Stimulated activated CD4-positive, alpha-beta T cell treated with anti-CD3 and anti-CD28 coated beads, Interleukin-12 subunit alpha, Interleukin-12 subunit beta, amount 100 ng/mL, for 24 hours (primary cell): Measurements from ENCODE around the gene LRCH1.

Source experiments
- DNase-seq, 2 experiments: peaks; one replicate each; pipeline ENCODE4 v3.0.0-alpha.2; 2020; ENCODE audit warnings: low read depth in 2 of 2

The LRCH1 gene

DNA sequence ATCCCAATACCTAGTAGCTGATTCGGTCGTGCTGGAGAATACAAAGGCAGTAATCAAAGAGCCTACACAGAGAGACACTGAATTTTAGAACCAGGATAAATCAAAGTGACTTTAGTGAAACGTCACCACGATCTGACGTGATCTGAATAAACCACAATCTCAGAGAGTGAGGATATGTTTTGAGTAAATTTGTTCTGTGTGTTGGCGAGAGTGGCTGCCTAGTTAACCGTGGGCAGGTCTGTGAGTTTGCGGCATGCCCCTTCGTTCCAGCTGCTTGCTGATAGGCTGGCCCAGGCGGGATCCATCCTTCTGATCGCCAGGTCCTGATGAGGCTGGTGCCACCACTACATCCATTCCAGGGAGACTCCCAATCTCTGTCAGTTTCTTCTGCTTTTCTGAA lies 40.4 kb downstream of the LRCH1 start:
- DNase-seq, result peak in 1 of 2 experiments; percentile 24

DNA sequence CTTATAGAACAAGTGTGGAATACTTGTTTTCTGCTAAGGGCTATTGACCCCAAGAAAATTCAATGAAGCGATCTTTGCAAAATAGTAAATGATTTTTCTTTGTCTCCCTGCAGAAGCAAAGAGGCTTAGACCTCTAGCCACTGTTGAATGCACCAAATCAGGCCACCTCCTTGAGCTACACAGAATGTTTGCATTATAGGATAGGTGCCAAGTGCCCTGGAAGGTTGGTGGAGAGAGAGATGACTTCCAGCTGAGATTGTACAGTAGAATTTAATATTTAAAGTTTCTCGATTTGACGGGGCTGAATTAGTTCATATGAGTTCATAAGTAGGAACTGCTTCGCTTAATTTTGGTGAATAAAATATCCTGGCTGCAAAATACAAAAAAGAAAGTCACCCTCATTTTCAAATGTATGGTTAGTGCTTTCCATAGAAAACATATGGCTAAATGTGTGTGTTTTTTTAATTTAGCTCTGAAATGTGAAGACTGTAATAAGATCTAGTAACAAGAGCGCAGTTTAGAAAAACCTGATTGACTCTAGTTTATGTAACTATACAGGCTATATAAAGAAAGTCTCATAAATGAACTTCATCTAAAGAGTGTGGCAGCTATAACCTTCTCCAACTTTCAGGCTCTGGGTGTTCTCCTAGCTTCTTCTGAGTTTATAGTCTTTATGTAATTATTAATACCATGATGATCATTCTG lies 41.6 kb downstream of the LRCH1 start:
- DNase-seq, result no peak

DNA sequence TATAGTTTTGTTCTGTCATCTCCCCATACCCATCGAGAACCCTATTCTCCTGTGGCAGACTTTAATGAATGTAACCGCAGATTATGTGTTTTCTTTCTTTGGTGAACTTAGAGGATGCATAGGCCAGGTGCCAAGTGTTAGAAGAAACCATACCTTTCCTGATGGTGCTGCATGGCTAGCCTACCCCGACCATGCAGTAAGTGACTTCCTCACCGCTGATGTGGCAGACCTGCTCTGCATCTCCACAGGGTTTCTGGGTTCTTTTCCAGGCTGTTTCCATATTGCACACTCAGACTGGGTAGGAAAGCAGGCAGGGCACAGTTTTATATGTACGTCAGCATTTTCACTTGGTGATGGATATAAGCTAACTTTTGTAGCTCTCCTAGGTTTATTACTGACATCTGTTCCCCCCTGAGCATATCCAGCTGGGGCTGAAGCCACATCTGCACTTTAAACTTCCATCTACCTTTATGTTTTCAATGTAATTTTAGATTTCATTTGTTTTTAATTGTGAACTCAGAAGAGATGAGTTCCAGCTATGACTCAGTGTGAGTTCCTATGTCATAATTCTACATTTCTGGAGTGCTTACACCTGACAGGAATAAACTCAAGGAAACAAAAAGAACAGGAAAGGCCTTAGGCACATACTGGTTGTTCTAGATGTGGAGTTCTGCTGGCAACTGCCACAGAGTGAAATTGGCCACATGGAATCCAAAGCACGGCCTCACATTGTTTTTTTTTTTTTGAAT lies 42.3 kb downstream of the LRCH1 start:
- no peak for DNase-seq

DNA sequence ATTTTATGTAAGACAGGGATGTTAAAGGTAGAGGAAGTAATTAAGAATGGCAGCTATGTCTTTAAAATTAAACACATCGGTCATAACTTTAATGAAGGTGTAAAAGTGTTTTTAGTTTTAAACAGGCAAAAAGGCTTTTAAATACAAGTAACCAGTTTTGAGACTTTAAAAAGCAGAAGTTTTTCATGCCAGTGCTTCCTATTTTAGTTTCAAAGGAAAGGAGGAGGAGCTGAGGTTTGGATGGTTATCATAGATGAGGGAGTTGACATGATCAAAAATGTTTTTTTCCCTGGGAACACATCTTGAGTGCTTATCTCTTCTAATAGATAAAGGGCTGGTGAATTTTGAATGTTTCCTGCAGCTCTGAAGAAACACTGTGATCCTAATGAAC lies 42.9 kb downstream of the LRCH1 start:
- no peak for DNase-seq

DNA sequence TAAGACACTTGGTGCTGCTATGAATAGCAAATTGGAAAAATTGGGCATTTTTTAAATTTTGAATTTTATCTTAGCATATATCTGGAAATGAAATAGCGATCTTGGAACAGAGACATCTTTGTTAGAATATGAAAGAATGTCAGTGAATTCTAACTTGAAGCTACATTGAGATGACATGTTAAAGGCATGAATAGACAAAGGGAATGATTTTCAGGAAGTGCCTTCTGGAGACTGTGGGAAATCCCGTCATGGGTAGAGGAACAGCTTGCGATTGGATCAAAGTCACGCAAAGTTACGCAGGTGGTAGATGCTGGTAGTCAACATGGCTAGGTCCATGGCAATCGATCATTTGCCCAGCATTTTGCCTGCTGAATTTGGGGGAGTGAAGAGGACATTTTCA lies 43.5 kb downstream of the LRCH1 start:
- no peak for DNase-seq

DNA sequence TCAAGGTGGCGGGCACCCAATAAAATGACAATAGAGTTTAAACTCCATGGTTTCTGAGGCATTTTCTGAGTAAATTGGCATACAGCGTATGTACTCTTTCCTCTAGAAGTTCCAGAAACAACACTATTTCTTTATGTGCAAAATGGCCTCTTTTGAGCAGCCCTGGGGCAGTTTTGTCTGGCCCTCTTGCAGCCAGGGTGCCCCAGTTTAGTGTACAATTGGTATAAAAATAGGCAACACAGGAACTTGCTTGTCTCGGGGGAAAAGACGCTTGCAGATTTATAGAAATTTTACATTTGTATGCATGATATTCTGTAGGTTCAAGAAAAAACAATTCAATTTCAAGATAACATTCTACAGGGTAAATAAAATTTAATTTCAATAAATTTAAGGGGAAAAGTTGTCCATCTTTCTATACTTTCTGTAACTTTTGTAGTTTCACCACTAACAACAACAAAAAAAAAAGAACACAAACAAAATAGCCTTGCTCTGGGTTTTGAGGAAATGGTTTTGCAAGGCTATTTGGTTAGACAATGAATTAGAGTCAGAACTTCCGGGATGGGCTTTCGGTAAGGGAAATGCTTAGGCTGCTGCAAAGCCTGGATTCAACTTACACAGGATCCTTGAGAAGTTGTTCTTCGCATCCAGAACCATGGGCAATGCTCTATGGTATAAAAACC lies 45.3 kb downstream of the LRCH1 start:
- DNase-seq, result no peak

DNA sequence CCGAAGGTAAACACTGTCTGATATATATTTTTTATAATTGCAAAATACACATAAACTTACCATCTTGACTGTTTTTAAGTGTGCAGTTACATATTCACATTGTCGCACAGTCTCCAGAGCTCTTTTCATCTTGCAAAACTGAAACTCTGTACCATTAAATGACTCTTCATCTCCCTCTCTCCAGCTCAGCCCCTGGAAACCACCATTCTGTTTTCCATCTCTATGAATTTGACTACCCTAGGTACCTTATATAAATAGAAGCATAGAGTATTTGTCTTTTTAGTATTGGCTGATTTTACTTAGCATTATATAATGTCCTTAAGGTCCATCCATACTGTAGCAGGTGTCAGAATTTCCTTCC lies 45.8 kb downstream of the LRCH1 start:
- no peak for DNase-seq

DNA sequence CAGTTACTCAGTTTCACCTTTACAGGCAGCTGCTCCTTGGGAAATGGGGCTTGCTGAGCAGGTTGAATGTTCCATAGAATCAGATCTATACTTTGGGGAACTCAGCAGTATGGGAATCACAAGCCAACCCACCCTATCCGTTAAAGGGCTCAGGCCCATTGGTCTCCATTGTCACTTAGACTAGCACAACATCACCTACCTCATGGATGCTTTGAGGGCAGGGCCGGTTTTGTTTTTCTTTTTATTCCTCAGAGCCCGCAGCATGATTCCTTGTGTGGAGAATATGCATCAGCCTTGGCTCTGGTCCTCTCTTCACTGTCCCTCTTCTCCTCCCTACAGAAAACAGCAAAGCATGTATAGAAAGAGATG lies 48.0 kb downstream of the LRCH1 start:
- no peak for DNase-seq

DNA sequence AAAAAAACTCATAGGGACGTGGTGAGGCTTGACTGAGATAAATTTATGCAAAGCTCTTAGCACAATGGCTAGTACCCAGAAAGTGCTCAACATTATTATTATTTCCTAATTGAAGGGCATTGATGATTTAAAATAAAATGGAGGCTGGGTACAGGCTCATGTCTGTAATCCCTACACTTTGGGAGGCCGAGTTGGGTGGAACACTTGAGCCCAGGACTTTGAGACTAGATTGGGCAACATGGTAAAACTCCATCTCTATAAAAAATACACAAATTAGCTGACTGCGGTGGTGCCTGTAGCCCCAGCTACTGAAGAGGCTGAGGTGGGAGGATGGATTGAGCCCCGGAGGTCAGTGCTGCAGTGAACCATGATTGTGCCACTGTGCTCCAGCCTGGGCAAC lies 49.6 kb downstream of the LRCH1 start:
- no peak for DNase-seq

DNA sequence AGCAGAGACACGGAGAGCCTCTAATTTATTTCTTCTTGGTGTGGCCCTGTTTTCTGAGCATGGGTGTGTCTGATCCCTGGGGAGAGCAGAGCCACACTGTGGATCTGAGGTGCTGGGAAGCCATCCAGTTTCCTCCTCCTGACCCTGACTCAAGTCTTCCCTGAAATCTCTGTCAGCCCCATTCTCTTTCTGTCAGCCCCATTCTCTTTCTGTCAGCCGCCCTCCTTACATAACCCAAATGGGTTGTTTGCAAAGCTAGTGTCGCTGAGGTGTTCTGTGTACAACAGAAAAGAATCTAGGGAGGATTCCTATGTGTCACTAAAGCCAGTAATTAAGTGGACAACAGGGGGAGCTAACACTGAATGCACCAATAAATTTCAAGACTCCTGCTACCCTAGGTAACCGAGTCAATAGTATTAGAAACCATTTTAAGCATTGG lies 50.2 kb downstream of the LRCH1 start:
- no peak for DNase-seq

DNA sequence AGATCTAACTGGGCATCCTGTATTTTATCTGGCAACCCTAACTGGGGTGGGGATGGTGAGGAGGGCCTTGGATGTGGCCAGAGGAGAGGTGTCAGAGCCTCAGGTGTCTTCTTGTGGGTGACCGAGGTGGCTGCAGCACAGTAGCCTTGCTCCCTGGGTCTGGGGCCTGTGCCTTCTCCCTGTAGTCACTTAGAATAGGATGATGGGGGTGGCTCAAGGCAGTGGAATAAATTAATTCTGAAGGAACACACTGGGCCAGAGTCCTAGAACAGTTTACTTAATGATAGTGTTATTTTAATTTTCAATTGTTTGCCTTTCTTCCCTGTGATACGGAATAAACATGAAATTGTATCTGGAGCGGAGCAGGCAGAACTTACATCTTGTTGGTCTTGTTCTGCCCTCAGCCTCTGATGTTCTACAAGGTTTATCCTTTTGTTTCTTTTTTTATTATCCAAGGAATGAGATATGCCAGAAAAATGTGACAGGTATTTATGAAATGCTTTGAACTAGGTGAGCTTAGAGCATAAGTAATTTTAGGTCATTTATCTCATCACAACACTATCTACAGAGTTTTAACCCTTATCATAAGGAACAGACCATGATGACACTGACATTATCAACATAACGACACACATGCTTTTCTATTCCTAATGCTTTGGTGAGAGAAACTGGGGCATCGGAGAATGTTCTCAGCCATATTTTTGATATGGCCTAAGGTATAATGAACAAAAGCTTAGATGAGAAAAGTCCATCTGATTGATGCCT lies 51.4 kb downstream of the LRCH1 start:
- DNase-seq, result no peak

DNA sequence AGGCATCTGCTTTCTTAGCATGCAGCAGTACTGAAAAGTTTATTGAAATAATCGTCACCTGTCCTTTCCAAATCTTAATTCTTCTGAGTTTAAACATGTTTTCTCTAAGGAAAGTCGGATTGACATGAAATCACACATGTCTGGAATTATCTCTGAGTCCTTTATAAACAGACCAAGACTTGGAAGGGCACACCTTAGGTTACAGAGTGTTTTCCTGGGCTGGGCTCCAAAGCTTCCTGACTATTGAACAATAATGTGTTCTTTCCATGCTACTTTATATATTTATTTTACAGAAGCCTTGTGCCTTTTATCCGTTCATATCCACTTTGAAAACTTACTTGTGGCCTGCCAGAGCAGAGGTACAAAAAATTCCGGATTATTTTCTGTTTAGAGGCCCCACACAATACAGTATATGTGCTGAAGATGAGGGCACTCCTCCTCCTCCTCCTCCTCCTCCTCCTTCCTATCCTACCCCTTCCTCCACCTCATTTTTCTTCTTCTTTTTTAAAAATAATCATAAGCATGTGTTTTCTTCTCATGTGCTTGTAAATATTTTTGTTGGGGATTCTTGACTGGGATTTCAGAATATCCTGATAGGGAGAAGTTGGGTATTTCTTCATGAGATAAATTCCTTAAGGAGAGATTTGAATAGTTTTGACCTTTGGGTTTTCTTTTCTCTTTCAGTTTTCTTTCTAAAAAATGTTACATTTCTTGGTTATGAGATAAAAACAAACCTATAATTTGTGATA lies 52.3 kb downstream of the LRCH1 start:
- DNase-seq, result no peak

DNA sequence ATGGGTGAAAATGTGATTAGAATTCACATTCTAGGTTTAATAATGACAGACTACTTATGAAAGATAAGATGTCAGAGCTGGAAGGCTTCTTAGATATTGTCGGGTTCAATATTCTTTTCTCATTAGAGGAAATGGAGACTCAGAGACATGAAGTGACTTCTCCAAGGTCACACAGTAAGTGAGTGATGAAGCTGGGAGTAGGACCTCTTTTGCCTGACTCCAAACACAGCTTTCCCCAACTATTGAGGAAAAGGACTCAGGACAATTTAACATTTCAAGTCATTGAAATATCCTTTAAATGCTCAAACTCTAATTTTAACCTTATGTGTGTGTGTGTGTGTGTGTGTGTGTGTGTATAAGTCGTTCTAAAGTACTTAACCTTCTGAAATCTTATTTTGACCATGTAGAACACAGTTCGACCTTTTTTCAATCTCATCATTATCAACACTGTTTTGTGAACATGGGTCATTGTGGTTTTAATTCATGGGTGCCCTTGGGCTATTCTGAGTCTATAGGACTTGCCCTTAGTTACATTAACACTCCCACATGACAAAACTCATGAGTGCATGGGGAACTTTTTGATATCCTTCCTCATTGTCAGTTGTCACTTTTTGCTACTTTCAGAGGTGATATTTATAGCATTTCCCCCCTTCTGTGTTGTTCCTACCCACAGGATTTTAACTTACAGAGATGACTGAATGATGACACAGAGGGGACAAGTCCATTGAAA lies 53.0 kb downstream of the LRCH1 start:
- DNase-seq, result no peak

DNA sequence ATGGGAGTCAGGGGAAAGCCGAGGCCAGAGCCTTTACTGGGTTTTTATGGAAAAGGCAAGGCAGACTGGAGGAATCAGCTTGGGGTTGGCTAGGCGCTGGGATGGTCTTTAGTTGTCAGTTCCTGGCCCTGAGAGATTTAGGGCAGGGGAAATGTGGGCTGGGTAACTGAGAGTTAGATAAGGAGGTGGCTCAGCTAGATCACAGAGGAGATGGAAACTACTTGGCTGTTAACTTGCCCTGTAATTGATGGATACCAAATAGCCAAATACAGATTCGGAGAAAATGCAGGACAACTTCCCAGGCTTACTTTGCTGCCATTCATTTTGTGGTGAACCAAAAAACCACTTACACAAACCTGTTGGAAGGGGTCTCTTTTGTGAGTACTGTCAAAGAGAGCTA lies 54.0 kb downstream of the LRCH1 start:
- no peak for DNase-seq

DNA sequence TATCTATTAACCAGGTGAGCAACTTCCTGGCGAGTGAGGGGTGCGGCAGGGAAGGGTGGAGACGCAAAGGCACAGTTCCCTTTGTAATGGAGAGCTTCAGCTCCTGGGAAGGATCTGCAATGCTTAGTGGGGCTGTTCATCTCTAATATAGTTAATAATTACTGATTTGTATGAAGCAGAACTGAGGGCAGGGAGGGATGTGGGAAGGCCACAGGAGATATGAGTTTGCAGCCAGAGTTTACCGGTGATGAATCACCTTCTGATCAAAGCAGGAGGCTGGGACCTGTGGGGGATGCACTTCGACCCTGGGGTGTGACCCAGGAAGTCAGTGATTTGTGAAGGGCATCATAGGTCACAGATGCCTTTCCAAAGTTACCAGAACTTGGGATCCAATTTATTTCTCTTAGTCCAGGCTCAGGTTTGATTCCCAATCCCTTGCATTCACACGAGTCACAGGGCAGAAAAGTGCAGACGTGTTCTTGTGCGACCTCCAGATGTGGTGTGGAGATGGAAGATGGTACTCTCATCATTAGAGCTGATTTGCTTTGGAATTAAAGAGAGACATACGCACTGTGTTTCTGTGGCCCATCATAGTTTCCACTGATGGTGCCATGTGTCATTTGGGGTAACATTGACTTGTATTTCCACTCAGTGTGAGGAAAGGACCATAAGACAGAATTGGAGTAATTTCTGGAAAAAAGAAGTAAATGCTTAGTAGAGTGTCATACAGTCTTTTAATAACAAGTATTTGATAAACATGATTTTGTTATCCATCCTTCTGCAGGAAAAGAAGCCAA lies 55.0 kb downstream of the LRCH1 start:
- DNase-seq, result peak in 1 of 2 experiments; percentile 2

DNA sequence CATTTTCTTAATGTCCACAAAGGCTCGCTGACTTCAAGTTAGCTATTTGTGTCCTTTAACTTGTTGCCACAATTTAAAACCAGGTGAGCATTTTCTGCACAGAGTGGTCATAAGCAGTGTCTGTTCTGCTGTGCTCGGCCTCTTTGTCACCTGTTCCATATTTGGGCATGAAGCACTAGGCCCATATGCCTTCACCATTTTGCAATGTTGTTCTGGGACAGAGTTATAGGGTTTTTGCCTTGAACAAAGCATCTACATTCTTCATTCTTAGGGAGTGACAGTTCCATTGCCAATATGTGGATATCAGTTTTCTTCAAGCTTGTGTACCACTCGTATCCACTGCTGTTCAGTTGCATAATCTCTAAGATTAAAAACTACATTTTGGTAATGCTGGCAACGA lies 56.1 kb downstream of the LRCH1 start:
- no peak for DNase-seq

DNA sequence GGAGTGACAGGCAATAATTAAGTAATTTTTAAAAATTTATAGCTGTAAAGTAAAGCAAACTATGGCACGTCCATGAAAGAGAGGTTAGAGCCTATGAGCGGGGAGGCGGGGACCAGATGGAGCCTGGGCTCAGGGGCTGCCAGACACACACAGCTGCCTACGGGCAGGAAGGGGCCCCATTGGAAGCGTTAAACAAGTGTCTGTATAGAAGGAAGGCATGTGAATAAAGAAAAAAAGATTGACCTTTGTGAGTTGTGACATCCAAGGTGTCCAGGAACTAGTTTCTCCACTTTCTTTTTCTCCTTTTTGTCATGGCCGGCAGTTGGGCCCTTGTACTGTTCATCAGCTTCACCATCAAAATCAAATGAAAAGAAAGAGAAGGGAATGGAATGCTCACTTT lies 56.8 kb downstream of the LRCH1 start:
- no peak for DNase-seq

DNA sequence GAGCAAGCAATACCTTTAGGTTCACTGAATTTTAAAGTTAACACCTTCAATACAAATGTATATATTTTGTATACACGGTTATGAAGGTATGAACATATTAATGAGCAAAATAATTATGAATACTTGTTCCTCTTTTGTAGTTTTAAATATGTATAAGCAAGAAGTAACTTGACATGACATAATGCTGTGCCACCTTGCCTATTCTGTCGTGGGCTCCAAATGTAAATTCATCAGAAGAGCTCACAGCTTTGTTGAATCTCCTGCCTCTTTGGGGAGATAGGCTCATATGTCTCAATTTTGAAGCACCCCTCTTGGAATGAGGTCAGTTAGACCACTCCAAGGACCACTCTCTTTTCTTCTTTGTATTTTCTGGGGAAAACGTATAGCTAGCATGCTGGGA lies 59.3 kb downstream of the LRCH1 start:
- DNase-seq, result no peak

DNA sequence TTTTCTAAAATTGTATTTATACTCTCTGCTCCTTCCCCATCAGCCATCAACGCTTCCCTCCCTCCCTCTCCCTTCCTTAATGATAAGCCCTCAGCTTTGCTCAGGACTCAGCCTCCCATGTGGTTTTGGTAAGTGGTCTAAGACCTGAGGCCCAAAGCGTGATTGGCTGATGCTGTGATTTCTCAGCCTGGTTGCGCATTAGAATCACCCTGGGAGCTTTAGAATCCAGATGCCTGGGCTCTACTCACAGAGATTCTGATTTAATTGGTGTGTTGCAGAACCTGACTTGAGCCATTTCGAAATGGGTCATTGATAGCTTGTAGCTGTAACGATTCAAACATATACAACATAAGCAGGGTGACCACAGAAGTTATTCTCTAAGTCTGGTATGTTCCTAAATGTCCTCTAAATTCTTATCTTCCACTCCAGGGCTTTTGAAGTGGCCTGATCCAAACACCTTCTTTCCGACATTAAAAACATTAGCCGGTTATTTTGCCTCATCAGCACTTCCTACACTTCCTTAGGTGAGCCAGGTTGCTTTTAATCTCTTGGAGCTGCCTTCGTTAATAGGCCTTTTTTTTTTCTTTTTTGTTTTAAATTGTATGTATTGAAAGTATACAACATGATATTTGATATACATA lies 60.6 kb downstream of the LRCH1 start:
- no peak for DNase-seq

DNA sequence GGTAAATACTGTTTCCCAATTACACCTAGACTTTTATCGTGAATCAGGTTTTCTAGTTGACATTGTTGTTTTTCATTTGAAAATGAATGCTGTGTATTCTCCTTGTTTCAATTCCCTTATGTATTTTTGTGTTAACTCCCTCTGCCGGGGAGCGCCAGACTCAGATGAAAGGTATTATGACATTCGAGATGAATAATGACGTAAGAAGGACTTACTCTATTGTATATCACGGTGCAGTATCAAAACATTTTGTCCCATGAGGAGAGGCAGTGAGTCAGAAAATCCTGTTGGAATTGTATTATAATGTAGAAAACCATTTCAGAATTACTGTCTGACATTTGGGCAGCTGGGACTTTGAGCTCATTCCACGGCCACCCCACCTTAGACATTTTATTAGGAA lies 61.6 kb downstream of the LRCH1 start:
- no peak for DNase-seq
